Activated CD4-positive, alpha-beta T cell treated with anti-CD3 and anti-CD28 coated beads for 36 hours (primary cell): ENCODE data around the gene LPP. TPM values are rescaled to one million over a fixed set of nuclear protein-coding genes. Genes with fewer than 3 reads are reported as not detected.

Experiments used
- ATAC-seq: fragments of 200-7000 bp; cut with Tn5 transposase; one replicate; pipeline ENCODE4 v1.10.0; 2021; ENCODE audit warnings: mild to moderate bottlenecking, moderate library complexity
- CTCF ChIA-PET: fragments of 350-600 bp; sonication (Branson Sonifier 250); formaldehyde crosslinking; loops from one replicate; lab custom pipeline; 2021; ENCODE audit warnings: antibody characterized with exemption; lab: Charles Lee
- POLR2A ChIA-PET: fragments of 350-600 bp; sonication (Branson Sonifier 250); formaldehyde crosslinking; loops from one replicate; lab custom pipeline; 2021; ENCODE audit warnings: antibody characterized with exemption, inconsistent platforms; lab: Charles Lee
- DNase-seq: peaks from one replicate; pipeline ENCODE4 v3.0.0-alpha.2; 2020
- H3K27ac Mint-ChIP-seq: one replicate; pipeline ENCODE4 v1.8.0; 2021; ENCODE audit warnings: mixed read lengths
- H3K27me3 Mint-ChIP-seq: one replicate; pipeline ENCODE4 v1.8.0; 2021; ENCODE audit warnings: mixed read lengths
- H3K36me3 Mint-ChIP-seq: one replicate; pipeline ENCODE4 v1.8.0; 2021; ENCODE audit warnings: low read depth, mixed read lengths
- H3K4me1 Mint-ChIP-seq: one replicate; pipeline ENCODE4 v1.8.0; 2021; ENCODE audit warnings: mixed read lengths
- H3K4me3 Mint-ChIP-seq: one replicate; pipeline ENCODE4 v1.8.0; 2021; ENCODE audit warnings: mild to moderate bottlenecking, moderate library complexity, mixed read lengths
- H3K9me3 Mint-ChIP-seq: one replicate; pipeline ENCODE4 v1.8.0; 2021; ENCODE audit warnings: low read depth, mixed read lengths
- intact Hi-C, 2 experiments: fragments of 100-400 bp; cut with DNase I in 1 of 2; cut with micrococcal nuclease in 1 of 2; formaldehyde crosslinking; loops; one replicate each; pipeline versions ENCODE4 v1.14.2 to v1.15.1; 2022 to 2024; cut with DNase I, micrococcal nuclease
- total RNA-seq, 2 experiments: library from RNA; stranded (reverse); gene quantifications; one replicate each; pipeline ENCODE4 v1.2.3, GENCODE V29; 2021

The LPP gene
- total RNA-seq, 2 experiments from 2014 or later: 34.7 to 40.6 TPM

GRCh38 chr3:188341501-188341900 is 187.5 kb downstream of the LPP start:
- intact Hi-C loops: loop anchor here in 1 of 2 experiments (2.0 to 5.0 kb wide), 2 partner anchors 61 to 176 kb away; no protein-coding TSS in a partner anchor
- ChIA-PET POLR2A (interaction anchor here (0.7 kb wide), 1 partner anchor 594 kb away, joined by 6 read pairs; no protein-coding TSS in a partner anchor), CTCF (interaction anchor here (1.4 to 2.2 kb wide), 3 partner anchors 43 to 613 kb away, joined by 3 to 11 read pairs (median 8); no protein-coding TSS in a partner anchor)
- peaks cover 43% of the 10 kb centered on the region for H3K4me1 Mint-ChIP-seq
- ATAC-seq (no peak), DNase-seq (no peak)
- H3K36me3 Mint-ChIP-seq: peaks cover 28% of the 10 kb centered on the region
- H3K4me3 Mint-ChIP-seq: no peak overlapping the region
- no peak overlapping the region for H3K27ac Mint-ChIP-seq
- no peaks in the 10 kb centered on the region for H3K9me3 Mint-ChIP-seq
- no peaks in the 10 kb centered on the region for H3K27me3 Mint-ChIP-seq

DNA sequence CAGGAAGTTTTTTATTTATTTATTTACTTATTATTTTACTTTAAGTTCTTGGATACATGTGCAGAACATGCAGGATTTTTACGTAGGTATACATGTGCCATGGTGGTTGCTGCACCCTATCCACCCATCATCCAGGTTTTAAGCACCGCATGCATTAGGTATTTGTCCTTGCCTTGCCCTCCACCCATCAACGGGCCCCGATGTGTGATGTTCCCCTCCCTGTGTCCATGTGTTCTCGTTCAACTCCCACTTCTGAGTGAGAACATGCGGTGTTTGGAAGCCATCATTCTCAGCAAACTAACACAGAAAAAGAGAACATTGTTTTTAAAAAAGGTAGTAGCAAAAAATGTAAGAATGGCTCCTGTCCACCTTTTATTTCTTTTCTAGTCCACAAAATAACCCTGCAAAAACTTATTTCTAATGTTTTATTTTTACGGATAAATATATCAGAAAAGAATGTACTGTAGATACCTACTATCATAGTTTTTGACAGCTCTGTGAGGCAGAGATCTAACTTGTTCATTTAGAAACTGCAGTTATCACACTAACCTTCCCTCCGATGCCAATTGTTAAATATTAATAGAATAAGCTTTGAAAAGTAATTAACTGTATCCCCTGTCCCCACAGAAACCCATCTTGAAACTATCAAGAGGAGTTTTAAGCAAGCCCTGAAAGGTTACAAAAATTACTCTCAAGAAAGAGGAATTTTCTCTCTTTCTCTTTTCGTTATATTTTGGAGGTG is 189.2 kb downstream of the LPP start:
- ATAC-seq: no peak
- ChIA-PET POLR2A (no interaction called here), CTCF (interaction anchor here (0.6 to 2.2 kb wide), 3 partner anchors 11 to 603 kb away, joined by 3 to 11 read pairs (median 4); no protein-coding TSS in a partner anchor)
- Mint-ChIP-seq H3K27me3 (no peaks in the 10 kb centered on the region), H3K36me3 (peaks cover 23% of the 10 kb centered on the region), H3K27ac (no peak overlapping the region), H3K9me3 (no peaks in the 10 kb centered on the region), H3K4me1 (peaks cover 37% of the 10 kb centered on the region), H3K4me3 (no peak overlapping the region)
- intact Hi-C loops: loop anchor here in 1 of 2 experiments (5.0 kb wide), 1 partner anchor 174 kb away; no protein-coding TSS in a partner anchor
- DNase-seq: no peak

GRCh38 chr3:188343894-188344293 is 189.9 kb downstream of the LPP start:
- ChIA-PET CTCF (no interaction called here), POLR2A (no interaction called here)
- H3K36me3 Mint-ChIP-seq: peaks cover 18% of the 10 kb centered on the region
- DNase-seq (no peak), ATAC-seq (no peak)
- no peaks in the 10 kb centered on the region for H3K9me3 Mint-ChIP-seq
- no peak overlapping the region for H3K4me3 Mint-ChIP-seq
- intact Hi-C loops: loop anchor here in 1 of 2 experiments (5.0 kb wide), 1 partner anchor 173 kb away; no protein-coding TSS in a partner anchor
- H3K27me3 Mint-ChIP-seq: no peaks in the 10 kb centered on the region
- H3K4me1 Mint-ChIP-seq: peaks cover 29% of the 10 kb centered on the region
- H3K27ac Mint-ChIP-seq: no peak overlapping the region

GRCh38 chr3:188345223-188345622 is 191.3 kb downstream of the LPP start:
- ATAC-seq (no peak), DNase-seq (no peak)
- Mint-ChIP-seq H3K9me3 (no peaks in the 10 kb centered on the region), H3K4me1 (peaks cover 16% of the 10 kb centered on the region), H3K4me3 (no peak overlapping the region), H3K27me3 (no peaks in the 10 kb centered on the region), H3K36me3 (peaks cover 18% of the 10 kb centered on the region), H3K27ac (no peak overlapping the region)
- intact Hi-C loops: no loop called here
- POLR2A ChIA-PET: no interaction called here
- CTCF ChIA-PET: interaction anchor here (0.6 kb wide), 1 partner anchor 606 kb away, joined by 4 read pairs; no protein-coding TSS in a partner anchor

DNA sequence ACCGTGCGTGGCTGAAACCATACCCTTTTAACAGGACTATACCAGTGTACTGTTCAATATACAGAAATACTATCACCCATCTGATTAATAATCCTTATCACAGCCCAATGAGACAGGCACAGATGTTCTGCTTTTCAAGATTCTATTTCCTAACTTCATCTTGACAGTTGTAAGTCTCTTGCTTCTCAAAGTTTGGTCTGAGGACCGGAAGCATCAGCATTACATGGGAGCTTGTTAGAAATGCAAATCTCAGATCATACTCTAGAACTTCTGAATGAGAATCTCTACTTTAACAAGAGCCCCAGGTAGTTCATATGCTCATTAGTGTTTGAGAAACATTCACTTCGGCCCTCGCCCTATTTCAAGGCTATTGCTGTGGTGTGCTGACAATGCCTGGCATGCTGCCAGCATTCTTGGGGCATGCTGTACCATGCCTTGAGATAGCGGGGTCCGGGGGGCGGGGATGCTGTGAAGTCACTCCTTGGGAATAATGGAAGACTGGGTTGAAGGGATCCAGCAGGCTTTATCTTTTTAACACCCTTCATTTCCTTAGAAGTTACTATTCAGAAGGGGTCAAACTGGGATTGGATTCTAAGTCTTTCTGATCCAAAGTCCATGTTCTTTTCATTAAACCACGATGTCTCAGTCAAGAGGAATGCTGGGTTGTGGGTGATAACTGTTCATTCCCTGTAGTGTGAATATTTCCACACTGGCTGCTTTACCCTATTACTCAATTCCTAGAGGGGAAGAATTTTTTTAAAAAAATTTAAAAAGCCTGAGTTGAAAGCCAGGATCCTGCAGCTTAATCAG is 194.7 kb downstream of the LPP start:
- ChIA-PET POLR2A (no interaction called here), CTCF (interaction anchor here (1.2 kb wide), 1 partner anchor 519 kb away, joined by 3 read pairs; no protein-coding TSS in a partner anchor)
- Mint-ChIP-seq H3K27ac (no peak overlapping the region), H3K4me1 (no peaks in the 10 kb centered on the region), H3K9me3 (no peaks in the 10 kb centered on the region), H3K36me3 (peaks cover 5% of the 10 kb centered on the region), H3K4me3 (no peak overlapping the region), H3K27me3 (no peaks in the 10 kb centered on the region)
- no peak for ATAC-seq
- intact Hi-C loops: no loop called here
- DNase-seq: no peak

DNA sequence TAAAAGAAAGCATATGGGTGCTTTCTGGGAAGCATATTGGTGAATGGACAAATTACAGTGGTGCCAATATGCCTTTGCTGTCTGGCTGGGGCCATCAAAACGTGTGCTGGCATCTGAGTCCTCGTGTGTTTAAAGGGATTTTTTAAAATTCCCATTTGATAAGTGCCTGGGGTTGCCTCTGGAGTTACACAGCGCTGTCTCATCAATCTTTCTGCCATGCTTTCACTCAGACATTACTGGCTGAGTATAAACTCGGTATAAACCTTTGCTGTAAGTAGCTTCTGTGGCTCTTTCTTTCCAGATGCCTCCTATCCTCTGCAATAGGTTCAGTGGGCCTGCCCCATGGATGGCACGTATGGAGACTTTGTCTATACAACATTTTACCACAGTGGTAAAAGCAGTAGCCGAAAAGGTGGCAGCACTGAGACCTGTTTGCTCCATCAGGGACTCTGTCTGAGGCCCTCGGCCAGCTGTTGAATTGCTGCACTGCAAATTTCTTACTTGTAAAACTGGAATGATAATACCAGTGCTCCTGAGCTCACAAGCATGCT is 195.5 kb downstream of the LPP start:
- Mint-ChIP-seq H3K4me3 (no peak overlapping the region), H3K36me3 (peaks cover 2% of the 10 kb centered on the region), H3K9me3 (no peaks in the 10 kb centered on the region), H3K27me3 (no peaks in the 10 kb centered on the region), H3K4me1 (peaks cover 5% of the 10 kb centered on the region), H3K27ac (no peak overlapping the region)
- ChIA-PET CTCF (interaction anchor here (0.9 to 1.3 kb wide), 3 partner anchors 10 to 518 kb away, joined by 3 to 5 read pairs (median 3); no protein-coding TSS in a partner anchor), POLR2A (no interaction called here)
- ATAC-seq (no peak), DNase-seq (no peak)
- intact Hi-C loops: no loop called here

GRCh38 chr3:188349933-188350332 is 196.0 kb downstream of the LPP start:
- ChIA-PET POLR2A (no interaction called here), CTCF (interaction anchor here (0.9 to 1.3 kb wide), 3 partner anchors 10 to 517 kb away, joined by 3 to 5 read pairs (median 3); no protein-coding TSS in a partner anchor)
- DNase-seq (no peak), ATAC-seq (no peak)
- H3K4me1 Mint-ChIP-seq: peaks cover 9% of the 10 kb centered on the region
- H3K4me3 Mint-ChIP-seq: no peak overlapping the region
- no peak overlapping the region for H3K27ac Mint-ChIP-seq
- H3K9me3 Mint-ChIP-seq: no peaks in the 10 kb centered on the region
- peaks cover 2% of the 10 kb centered on the region for H3K36me3 Mint-ChIP-seq
- H3K27me3 Mint-ChIP-seq: no peaks in the 10 kb centered on the region
- intact Hi-C loops: no loop called here

GRCh38 chr3:188350961-188351360 is 197.0 kb downstream of the LPP start:
- intact Hi-C loops: no loop called here
- Mint-ChIP-seq H3K4me1 (peaks cover 11% of the 10 kb centered on the region), H3K27me3 (no peaks in the 10 kb centered on the region), H3K36me3 (no peaks in the 10 kb centered on the region), H3K9me3 (no peaks in the 10 kb centered on the region), H3K4me3 (no peak overlapping the region), H3K27ac (no peak overlapping the region)
- CTCF ChIA-PET: interaction anchor here (0.6 to 1.3 kb wide), 2 partner anchors 11 to 610 kb away, joined by 3 to 5 read pairs; no protein-coding TSS in a partner anchor
- ATAC-seq (no peak), DNase-seq (no peak)
- POLR2A ChIA-PET: no interaction called here

DNA sequence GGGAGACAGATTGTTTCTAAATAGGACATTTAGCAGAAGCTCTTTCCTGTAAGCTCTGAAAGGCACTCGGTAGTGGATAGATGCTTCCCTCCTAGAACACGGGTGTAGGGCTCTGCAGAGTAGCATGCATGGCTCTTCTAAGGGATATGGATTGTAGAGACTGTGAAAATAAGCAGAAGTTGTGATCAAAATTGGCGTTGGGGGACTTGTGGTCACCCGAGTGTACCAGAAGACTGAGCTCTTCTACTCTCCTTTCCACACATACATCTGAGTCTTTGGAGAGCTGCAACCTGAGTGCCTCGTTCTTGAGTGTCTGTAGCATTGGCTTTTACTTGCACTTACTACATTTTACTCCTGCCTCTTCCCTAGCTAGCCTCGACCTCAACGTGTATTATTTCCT is 197.7 kb downstream of the LPP start:
- CTCF ChIA-PET: interaction anchor here (0.8 kb wide), 1 partner anchor 21 kb away, joined by 3 read pairs; no protein-coding TSS in a partner anchor
- Mint-ChIP-seq H3K4me3 (no peak overlapping the region), H3K27ac (no peak overlapping the region), H3K4me1 (peaks cover 11% of the 10 kb centered on the region), H3K9me3 (no peaks in the 10 kb centered on the region), H3K36me3 (no peaks in the 10 kb centered on the region), H3K27me3 (no peaks in the 10 kb centered on the region)
- POLR2A ChIA-PET: no interaction called here
- no peak for ATAC-seq
- intact Hi-C loops: no loop called here
- no peak for DNase-seq

DNA sequence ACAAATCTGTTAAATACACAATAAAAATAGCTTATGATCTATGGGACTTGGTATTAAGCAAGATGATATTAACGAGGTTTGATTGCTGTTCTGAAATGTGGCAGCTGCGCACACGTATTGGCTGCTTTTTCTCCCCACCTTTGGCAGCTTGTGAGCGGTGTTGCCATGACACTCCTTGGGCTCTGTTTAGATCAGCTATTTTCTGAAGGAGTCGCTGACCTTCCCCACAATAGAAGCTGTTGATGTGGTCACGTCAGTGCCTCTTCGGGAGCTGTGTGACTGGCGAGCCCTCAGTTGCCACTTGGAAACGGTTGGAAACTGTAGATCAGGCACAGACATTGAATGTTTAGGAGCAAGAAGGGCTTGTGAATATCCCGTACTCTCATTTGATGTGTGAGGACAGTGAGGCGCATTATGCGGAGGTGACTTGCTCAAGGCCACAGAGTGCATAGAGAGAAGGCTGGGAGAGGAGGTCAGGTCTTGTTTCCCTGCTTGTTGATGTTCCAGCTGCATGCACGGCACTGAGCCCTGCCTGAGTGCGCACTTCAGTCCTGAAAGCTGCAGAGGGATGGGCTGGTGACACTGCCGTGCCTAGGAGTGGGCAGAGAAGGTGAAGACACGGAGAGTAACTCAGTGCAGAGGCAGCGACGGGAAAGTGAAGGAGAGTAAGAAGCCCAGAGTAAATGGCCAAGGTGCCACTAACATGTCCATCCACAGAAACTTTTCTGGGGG is 198.4 kb downstream of the LPP start:
- Mint-ChIP-seq H3K36me3 (peaks cover under 1% of the 10 kb centered on the region), H3K27ac (no peak overlapping the region), H3K4me3 (no peak overlapping the region), H3K4me1 (peaks cover 11% of the 10 kb centered on the region), H3K9me3 (no peaks in the 10 kb centered on the region), H3K27me3 (no peaks in the 10 kb centered on the region)
- CTCF ChIA-PET: interaction anchor here (0.8 kb wide), 1 partner anchor 21 kb away, joined by 3 read pairs; no protein-coding TSS in a partner anchor
- no peak for DNase-seq
- POLR2A ChIA-PET: no interaction called here
- no peak for ATAC-seq
- intact Hi-C loops: no loop called here
